HG03103 (cell line): ENCODE data around the gene CCSER2.
"Not testable (repeated sequence)": the region's sequence is repeated elsewhere in the genome, so short reads cannot be mapped to it uniquely, and the experiment has no call there.

Experiments used
- ATAC-seq: cut with Tn5 transposase; IDR thresholded peaks from one replicate; pipeline ENCODE4 v1.9.1; 2021; ENCODE audit warnings: low read depth; ENCODE audit not compliant: unreplicated experiment

CCSER2 gene

GRCh38 chr10:84312816-84313215 is 15.6 kb upstream of the CCSER2 start:
- ATAC-seq: no peak

- ATAC-seq: no peak
Measured at GRCh38 chr10:84314275-84314674, 14.1 kb upstream of the CCSER2 start.

DNA sequence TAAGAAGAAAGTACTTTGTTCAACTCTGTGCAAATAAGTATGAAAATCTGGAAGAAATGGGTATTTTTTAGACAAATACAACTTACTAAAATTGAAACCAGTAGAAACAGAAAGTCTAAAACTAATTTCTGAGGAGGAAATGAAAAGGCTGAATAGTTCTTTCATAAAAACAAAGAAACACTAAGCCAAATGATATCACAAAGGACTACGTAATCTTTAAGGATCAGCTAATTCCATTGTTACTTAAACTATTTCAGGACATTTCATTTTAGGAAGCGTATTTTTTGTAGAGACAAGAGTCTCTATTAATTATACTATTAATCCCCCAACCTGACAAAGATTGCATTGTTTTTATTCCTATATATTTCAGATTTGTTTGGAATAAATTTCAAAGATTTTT is 11.2 kb upstream of the CCSER2 start:
- peak; percentile 76 for ATAC-seq

GRCh38 chr10:84321902-84322301 is 6.5 kb upstream of the CCSER2 start:
- no peak for ATAC-seq

DNA sequence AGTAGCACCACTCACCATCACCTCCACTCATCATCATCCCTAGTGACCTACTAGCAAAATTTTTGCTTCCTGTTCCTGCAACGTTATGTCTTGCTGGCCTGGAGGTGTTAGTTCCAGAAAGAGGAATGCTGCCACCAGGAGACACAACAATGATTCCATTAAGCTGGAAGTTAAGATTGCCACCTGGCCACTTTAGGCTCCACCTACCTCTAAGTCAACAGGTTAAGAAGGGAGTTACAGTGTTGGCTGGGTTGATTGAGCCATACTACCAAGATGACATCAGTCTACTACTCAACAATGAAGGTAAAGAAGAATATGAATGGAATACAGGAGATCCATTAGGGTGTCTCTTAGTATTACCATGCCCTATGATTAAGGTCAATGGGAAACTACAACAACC is 4.8 kb upstream of the CCSER2 start:
- ATAC-seq: not testable (repeated sequence)

GRCh38 chr10:84326995-84327394 is 1.4 kb upstream of the CCSER2 start:
- ATAC-seq: not testable (repeated sequence)

GRCh38 chr10:84329196-84329611 is 815 bp downstream of the CCSER2 start:
- ATAC-seq: peak; percentile 26

DNA sequence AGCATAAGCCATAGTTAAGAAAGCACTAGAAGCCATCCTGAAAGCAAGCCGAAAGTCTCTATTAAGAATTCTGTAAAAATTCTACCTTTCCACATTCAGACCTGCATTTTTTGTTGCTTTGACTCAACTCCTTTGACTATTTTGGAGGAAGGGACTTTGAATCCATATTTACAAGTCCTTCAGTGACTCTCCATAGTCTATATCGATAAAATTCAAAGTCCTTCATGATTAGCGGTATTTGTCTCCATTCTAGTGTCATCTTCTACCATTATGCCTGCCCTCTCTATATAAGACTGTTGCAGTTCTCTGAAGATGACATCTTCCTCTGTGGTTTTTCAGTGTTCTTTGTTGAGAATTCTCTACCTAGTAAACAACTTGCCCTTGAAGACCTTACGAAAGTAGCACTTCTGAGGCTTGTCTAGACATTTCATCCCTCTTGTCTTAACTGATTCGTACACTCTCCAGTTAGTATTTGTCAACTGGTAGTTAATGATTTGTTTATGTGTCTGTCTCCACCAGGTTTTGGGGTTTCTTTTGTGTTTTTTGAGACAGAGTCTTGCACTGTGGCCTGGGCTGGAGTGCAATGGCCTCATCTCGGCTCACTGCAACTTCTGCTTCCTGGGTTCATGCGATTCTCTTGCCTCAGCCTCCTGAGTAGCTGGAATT is 1.7 kb downstream of the CCSER2 start:
- peak; percentile 23 for ATAC-seq

DNA sequence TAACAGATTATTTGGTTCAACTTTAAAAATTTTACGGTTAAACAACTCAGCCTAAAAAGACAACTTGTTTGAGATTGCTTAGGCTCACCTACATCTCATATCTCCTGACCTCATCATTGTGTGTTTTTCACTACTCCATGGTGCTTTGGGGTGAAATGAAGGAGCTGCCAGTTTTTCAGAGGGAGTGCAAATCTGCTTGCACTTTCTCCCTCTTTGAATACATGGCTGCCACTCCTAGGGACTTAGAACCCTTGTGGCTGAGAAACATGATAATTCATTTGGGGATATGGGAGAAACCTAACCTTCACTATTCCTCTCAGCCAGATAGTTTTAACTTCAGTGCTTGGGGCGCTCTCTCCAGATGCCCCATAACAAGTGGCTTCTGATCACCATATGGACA is 2.7 kb downstream of the CCSER2 start:
- ATAC-seq: no peak

- peak; percentile 52 for ATAC-seq
Measured at GRCh38 chr10:84333864-84334451, 5.6 kb downstream of the CCSER2 start.

- ATAC-seq: no peak
Measured at GRCh38 chr10:84334811-84335210, 6.4 kb downstream of the CCSER2 start.

- no peak for ATAC-seq
Measured at GRCh38 chr10:84335516-84335915, 7.1 kb downstream of the CCSER2 start.

DNA sequence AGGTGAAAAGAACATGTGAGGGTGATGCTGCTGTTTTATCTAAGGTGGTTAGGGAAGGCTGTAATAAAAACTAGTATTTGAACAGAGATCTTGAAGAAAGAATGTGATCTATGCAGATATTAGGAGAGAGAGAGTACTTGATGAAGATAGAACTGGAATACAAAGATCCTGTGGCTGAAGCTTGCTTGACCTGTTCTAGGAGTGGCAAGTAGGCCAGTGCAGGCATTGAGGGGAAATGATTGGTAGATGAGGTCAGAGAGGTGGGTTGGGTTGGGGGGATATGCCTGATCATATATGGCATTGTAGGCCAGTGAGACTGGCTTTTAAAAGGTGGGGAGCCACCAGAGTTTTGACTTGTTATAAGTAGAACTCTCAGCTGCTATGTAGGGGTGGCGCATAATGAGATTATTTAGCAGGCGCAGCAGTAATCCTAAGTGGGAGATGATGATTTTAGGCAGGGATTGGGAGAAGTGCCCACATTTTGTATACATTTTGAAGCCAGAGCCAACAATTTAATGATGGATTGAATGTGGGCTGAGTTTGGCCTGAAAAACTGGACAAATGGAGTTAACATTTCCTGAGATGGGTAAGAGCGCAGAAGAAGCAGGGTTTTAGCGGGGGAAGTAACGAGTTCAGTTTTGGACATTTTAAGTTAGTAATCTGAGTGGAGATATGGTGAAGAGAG is 8.2 kb downstream of the CCSER2 start:
- no peak for ATAC-seq

- ATAC-seq: no peak
Measured at GRCh38 chr10:84337199-84337598, 8.8 kb downstream of the CCSER2 start.

DNA sequence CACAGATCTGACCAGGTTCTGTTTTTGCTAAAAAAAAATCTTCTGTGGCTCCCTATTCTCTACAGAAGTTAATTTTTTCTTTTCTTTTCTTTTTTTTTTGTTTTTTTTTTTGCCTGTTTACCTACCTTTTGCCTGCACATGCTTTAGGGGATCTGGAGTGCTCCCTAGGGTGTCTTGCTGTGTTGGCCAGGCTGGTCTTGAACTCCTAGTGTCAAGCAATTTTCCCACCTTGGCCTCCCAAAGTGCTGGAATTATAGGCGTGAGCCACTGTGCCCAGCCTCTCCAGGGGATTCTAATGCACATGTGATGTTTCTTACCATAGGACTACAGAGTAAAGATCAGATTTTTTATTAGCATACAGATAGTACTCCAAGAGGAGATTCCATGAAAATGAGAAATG is 10.6 kb downstream of the CCSER2 start:
- ATAC-seq: no peak

DNA sequence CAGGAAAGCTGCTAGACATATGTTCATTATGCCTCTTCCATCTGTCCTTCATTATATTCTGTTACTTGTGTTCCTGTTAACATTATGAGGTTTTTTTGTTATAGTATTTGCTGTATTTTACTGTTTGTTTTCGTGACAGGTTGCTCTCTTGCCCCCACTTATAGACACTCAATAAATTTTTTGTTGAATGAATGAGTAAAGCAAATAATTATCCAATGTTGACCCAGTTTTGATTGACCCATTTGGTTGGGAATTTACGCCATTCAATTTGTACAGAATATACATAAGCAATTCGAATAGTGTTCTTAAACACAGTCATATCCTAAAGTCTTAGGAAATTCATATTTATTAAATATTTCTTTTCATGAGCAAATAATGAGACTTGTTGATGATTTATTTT is 11.8 kb downstream of the CCSER2 start:
- ATAC-seq: no peak

GRCh38 chr10:84340632-84341537 is 12.5 kb downstream of the CCSER2 start:
- no peak for ATAC-seq

GRCh38 chr10:84341538-84341856 is 13.1 kb downstream of the CCSER2 start:
- ATAC-seq: no peak

- ATAC-seq: no peak
Measured at GRCh38 chr10:84341983-84342382, 13.6 kb downstream of the CCSER2 start.

- ATAC-seq: no peak
Measured at GRCh38 chr10:84342584-84342983, 14.2 kb downstream of the CCSER2 start.

GRCh38 chr10:84343831-84344230 is 15.4 kb downstream of the CCSER2 start:
- no peak for ATAC-seq
